HEK293T (cell line): ENCODE results near the gene GADD45G.

Source experiments
- CTCF ChIA-PET: fragments of 350-600 bp; formaldehyde crosslinking; extraction: SDS; loops from one replicate; lab custom pipeline; 2021; ENCODE audit warnings: antibody characterized with exemption, inconsistent platforms; lab: Yijun Ruan, JAX
- POLR2A ChIA-PET: fragments of 350-600 bp; formaldehyde crosslinking; extraction: SDS; loops from one replicate; lab custom pipeline; 2020; ENCODE audit warnings: antibody characterized with exemption, inconsistent platforms; lab: Yijun Ruan, JAX
- DNase-seq: peaks from one replicate; pipeline ENCODE4 v3.0.0; 2012; ENCODE audit warnings: mixed read lengths; ENCODE audit errors: extremely low spot score
- ARNT ChIP-seq: fragments of 450-650 bp; IDR thresholded peaks from 2 replicates; pipeline ENCODE4 v1.6.1; 2017; ENCODE audit warnings: mild to moderate bottlenecking
- BHLHE40 ChIP-seq: fragments of 450-650 bp; IDR thresholded peaks from 2 replicates; pipeline ENCODE4 v1.6.1; 2016; ENCODE audit warnings: mild to moderate bottlenecking, moderate library complexity, borderline replicate concordance
- CTBP1 ChIP-seq: fragments of 450-650 bp; IDR thresholded peaks from 2 replicates; pipeline ENCODE4 v1.6.1; 2016; ENCODE audit warnings: borderline replicate concordance
- ELF4 ChIP-seq: fragments of 450-650 bp; IDR thresholded peaks from 2 replicates; pipeline ENCODE4 v1.6.1; 2017; ENCODE audit warnings: antibody characterized with exemption
- FOXA1 ChIP-seq: fragments of 450-650 bp; IDR thresholded peaks from 2 replicates; pipeline ENCODE4 v1.6.1; 2016; ENCODE audit warnings: mild to moderate bottlenecking
- FOXK2 ChIP-seq: fragments of 450-650 bp; IDR thresholded peaks from 2 replicates; pipeline ENCODE4 v1.6.1; 2016; ENCODE audit warnings: mild to moderate bottlenecking
- FOXM1 ChIP-seq: fragments of 450-650 bp; IDR thresholded peaks from 2 replicates; pipeline ENCODE4 v1.6.1; 2017; ENCODE audit warnings: mild to moderate bottlenecking, borderline replicate concordance
- HDGF ChIP-seq: fragments of 450-650 bp; IDR thresholded peaks from 2 replicates; pipeline ENCODE4 v1.6.1; 2017; ENCODE audit warnings: antibody characterized with exemption, borderline replicate concordance
- L3MBTL2 ChIP-seq: fragments of 450-650 bp; conservative IDR thresholded peaks from 2 replicates; pipeline ENCODE4 v1.6.1; 2016; ENCODE audit warnings: mild to moderate bottlenecking
- LEF1 ChIP-seq: fragments of 450-650 bp; IDR thresholded peaks from 2 replicates; pipeline ENCODE4 v1.6.1; 2017; ENCODE audit warnings: mild to moderate bottlenecking, borderline replicate concordance
- NFRKB ChIP-seq: fragments of 450-650 bp; IDR thresholded peaks from 2 replicates; pipeline ENCODE4 v1.6.1; 2016; ENCODE audit warnings: mild to moderate bottlenecking, moderate library complexity
- SP1 ChIP-seq: fragments of 450-650 bp; IDR thresholded peaks from 2 replicates; pipeline ENCODE4 v1.6.1; 2017
- SUZ12 ChIP-seq: fragments of 450-650 bp; IDR thresholded peaks from 2 replicates; pipeline ENCODE4 v1.6.1; 2016; ENCODE audit warnings: mild to moderate bottlenecking
- TARDBP ChIP-seq: fragments of 450-650 bp; IDR thresholded peaks from 2 replicates; pipeline ENCODE4 v1.6.1; 2016
- ZNF384 ChIP-seq: fragments of 450-650 bp; IDR thresholded peaks from 2 replicates; pipeline ENCODE4 v1.6.1; 2016
- TF ChIP-seq, protein P1 (sequence below): fragments of 450-650 bp; IDR thresholded peaks from 2 replicates; pipeline ENCODE4 v1.6.1; 2016

The GADD45G gene

DNA sequence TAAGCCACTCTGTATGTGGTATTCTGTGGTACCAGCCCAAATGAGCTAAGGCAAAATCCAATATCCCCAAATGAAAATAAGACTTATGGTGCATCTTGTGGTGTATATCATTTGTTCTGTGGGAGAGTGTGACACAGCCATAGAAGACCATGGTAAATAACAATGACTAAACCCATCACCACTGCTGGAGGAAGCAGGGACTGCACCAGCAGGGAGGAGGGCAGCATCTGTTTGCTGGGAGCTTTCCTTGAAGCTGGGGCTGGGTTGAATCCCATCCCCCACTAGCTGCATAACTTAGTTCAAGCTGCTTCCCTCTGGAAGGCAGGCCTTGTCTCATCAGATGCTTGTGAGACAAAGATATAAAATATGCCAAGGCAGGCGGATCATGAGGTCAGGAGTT lies 14.2 kb downstream of the GADD45G start:
- POLR2A ChIA-PET = no interaction called here
- TF ChIP-seq ARNT (no peak), L3MBTL2 (no peak), BHLHE40 (no peak), LEF1 (no peak), ZNF384 (no peak), CTBP1 (no peak), FOXA1 (no peak), FOXM1 (no peak), ELF4 (no peak), HDGF (no peak), NFRKB (no peak), SP1 (no peak), FOXK2 (no peak), TARDBP (no peak), SUZ12 (no peak)
- TF ChIP-seq, protein P1, sequence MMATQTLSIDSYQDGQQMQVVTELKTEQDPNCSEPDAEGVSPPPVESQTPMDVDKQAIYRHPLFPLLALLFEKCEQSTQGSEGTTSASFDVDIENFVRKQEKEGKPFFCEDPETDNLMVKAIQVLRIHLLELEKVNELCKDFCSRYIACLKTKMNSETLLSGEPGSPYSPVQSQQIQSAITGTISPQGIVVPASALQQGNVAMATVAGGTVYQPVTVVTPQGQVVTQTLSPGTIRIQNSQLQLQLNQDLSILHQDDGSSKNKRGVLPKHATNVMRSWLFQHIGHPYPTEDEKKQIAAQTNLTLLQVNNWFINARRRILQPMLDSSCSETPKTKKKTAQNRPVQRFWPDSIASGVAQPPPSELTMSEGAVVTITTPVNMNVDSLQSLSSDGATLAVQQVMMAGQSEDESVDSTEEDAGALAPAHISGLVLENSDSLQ = no peak
- CTCF ChIA-PET = interaction anchor here (1.0 to 2.1 kb wide), 2 partner anchors 16 to 25 kb away, joined by 4 to 9 read pairs; no protein-coding TSS in a partner anchor
- DNase-seq = peak; percentile 21

DNA sequence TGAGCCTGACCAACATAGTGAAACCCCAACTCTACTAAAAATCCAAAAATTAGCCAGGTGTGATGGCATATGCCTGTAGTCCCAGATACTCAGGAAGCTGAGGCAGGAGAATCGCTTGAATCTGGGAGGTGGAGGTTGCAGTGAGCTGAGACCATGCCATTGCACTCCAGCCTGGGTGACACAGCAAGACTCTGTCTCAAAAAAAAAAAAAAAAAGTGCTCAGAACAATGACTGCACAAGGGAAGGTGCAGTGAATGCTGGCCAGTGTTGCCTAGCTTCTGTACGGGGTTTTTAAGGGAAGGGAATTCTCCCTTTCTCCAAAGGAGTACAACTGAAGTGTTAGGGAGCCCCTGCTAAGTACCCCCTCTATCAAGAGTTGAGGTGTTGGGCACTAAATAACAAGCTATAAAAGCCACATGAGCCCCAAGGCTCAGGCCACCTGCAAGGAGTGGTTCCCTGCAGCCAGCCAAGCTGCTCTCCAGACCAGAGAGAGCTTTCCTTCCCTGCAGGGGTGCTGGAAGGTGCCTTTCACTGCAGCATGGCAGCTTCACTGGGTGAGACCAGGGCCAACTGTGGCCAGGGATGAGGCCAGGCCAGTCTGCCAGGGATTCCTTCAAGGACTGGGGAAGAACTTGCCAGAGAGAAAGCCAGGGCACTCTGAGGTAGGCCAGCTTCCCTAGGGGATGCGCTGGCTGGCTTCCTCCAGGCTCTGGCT lies 14.8 kb downstream of the GADD45G start:
- TF ChIP-seq NFRKB (no peak), BHLHE40 (no peak), HDGF (no peak), ARNT (no peak), ELF4 (no peak)
- DNase-seq = no peak
- CTCF ChIA-PET = interaction anchor here (0.6 to 2.1 kb wide), 3 partner anchors 16 to 26 kb away, joined by 3 to 9 read pairs (median 4); no protein-coding TSS in a partner anchor
- POLR2A ChIA-PET = no interaction called here

GRCh38 chr9:89621031-89621430 lies 16.2 kb downstream of the GADD45G start:
- TF ChIP-seq NFRKB (no peak), CTBP1 (no peak), HDGF (no peak), TARDBP (no peak), LEF1 (no peak), BHLHE40 (no peak), FOXK2 (no peak), ELF4 (no peak), L3MBTL2 (no peak), FOXM1 (no peak), ARNT (no peak), ZNF384 (no peak), FOXA1 (no peak), SUZ12 (no peak), SP1 (no peak)
- TF ChIP-seq, protein P1 = no peak
- DNase-seq = no peak
- CTCF ChIA-PET = interaction anchor here (1.3 to 2.1 kb wide), 2 partner anchors 12 to 18 kb away, joined by 4 to 9 read pairs; no protein-coding TSS in a partner anchor
- POLR2A ChIA-PET = no interaction called here

- ChIA-PET CTCF (interaction anchor here (1.3 kb wide), 1 partner anchor 13 kb away, joined by 4 read pairs; no protein-coding TSS in a partner anchor), POLR2A (no interaction called here)
- TF ChIP-seq TARDBP (no peak), ZNF384 (no peak), BHLHE40 (no peak), SP1 (no peak), ELF4 (no peak), NFRKB (no peak), SUZ12 (no peak), L3MBTL2 (no peak), LEF1 (no peak), ARNT (no peak), FOXK2 (no peak)
- TF ChIP-seq, protein P1 = no peak
- no peak for DNase-seq
Measured at GRCh38 chr9:89621676-89622075, 16.9 kb downstream of the GADD45G start.

DNA sequence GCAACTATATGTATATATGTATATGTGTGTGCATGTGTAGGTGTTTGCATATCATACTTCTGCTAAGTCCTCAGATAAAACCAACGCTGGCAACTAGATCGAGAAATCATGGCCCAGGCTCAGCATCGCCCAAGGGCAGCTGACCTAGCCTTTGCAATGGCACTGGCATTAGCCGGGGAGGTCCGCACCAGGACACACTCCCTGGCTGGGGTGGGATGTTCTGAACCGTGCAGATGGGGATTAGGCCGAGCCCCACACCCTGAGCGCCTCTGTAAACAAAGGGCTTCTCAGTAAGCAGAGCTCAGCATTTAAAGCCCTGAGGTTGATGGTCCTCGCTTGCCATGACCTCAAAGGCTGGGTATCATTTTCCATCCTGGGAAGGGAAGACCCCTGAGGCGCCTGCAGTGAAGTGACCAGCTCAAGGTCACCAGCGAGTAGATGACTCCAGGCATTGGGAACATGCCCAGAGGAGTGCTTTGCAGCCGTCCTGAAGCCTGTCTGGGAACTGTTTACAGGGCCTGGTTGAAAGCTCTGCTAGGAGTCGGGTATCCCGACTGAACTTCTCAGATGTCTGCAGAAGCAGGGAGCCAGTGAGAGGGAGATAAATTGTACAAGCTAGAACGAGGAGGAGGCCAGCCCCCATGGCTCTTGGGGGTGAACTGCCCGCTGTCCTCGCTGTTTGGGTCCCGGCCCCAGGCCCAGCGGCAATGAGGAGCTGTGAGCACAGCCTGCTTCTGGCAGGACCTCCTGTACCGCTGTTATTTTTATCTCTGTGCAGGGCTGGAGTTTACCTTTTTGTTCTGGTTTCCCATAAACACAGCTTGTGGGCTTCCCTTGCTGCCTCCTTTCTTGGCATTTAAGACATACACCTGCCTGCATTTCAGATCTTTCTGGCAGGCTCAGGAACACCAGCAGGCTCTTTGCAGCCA lies 18.4 kb downstream of the GADD45G start:
- ChIA-PET CTCF (interaction anchor here (0.6 to 0.7 kb wide), 2 partner anchors 25 to 190 kb away, joined by 3 to 4 read pairs; no protein-coding TSS in a partner anchor), POLR2A (no interaction called here)
- no peak for TF ChIP-seq ZNF384
- TF ChIP-seq HDGF = no peak
- TF ChIP-seq TARDBP = no peak
- TF ChIP-seq SUZ12 = no peak
- TF ChIP-seq NFRKB = no peak
- TF ChIP-seq SP1 = no peak
- TF ChIP-seq CTBP1 = no peak
- no peak for TF ChIP-seq FOXA1
- TF ChIP-seq, protein P1 = no peak
- TF ChIP-seq ELF4 = no peak
- TF ChIP-seq FOXK2 = no peak
- no peak for TF ChIP-seq FOXM1
- no peak for TF ChIP-seq BHLHE40
- TF ChIP-seq L3MBTL2 = no peak
- no peak for TF ChIP-seq LEF1
- no peak for TF ChIP-seq ARNT
- DNase-seq = no peak
